ENCODE measurements around the gene TBX5. TPM values are rescaled to one million over a fixed set of nuclear protein-coding genes. Genes with fewer than 3 reads are reported as not detected.

TBX5 gene
- total and polyA plus RNA-seq, 2 experiments from 2014 or later = 0.21 TPM; not detected in 1

DNA sequence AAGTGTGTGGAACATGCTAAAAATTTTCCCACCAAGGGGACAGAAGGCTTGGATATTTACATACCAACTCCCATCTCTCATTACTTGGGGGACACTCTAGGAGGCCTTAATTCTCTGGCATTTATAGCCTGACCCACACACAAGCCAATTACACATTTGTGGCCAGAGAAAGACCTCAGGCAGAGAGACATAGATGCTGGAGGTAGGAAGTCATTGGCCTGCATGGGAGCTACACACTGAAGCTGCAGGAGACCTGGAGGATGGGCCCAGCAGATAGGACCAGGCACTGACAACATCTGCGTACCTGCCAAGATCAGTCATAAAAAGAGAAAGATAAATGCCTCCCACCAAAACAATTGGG, 61.7 kb downstream of the TBX5 start (continued):
- TF ChIP-seq CREB1 (CRISPR knock-in tag; IDR thresholded peaks at IDR 0.05; ENCODE audit: low read depth) (no peak), JUNB (IDR thresholded peaks at IDR 0.05; ENCODE audit: unreplicated experiment) (no peak), NANOG (IDR thresholded peaks at IDR 0.05; ENCODE audit: borderline replicate concordance) (no peak), STAT1 (IDR thresholded peaks at IDR 0.05; ENCODE audit: unreplicated experiment) (no peak)

DNA sequence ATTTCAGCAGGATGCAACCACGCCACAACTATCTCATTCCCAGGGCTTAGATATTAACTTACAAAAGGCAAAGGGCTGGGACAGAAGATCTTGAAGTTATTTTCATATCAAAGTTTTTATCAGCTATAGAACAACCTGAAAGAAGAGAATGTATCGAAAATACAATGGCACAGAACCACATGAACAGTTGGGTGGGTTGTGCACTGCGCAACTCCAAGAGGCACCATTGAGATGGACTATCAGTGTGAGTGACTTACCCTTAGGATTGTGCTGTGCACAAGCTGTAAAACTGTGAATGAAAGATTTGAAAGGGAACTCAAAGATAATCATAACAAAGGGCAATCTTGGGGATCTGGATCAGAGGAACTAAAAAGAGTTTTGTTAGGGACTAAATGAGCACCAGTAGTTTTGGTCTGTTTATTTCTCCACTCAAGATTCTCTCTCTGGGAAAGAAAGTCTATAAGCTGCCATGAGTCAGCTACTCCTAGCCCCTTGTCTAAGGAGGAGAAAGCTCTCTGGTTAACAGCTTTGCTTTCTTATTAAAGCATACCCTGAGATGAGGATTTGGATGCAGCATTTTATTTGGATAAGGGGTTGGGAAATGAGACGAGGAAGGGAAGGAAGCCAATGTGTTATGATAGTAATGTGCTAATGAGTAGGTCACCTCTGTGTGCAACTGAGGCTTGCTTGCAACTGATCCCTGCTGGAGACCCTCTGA, 62.2 kb downstream of the TBX5 start:
- H3K4me3 Mint-ChIP-seq = no peak overlapping the region
- Histone ChIP-seq H3K27me3 (ENCODE audit: insufficient read depth) (no peaks in the 10 kb centered on the region), H3K4me2 (no peak overlapping the region), H3K36me3 (ENCODE audit: insufficient read depth) (no peaks in the 10 kb centered on the region), H3K79me2 (replicated peaks; ENCODE audit: insufficient read depth) (no peaks in the 10 kb centered on the region), H3K9me2 (ENCODE audit: insufficient read depth) (peaks cover 18% of the 10 kb centered on the region), H4K20me1 (replicated peaks; ENCODE audit: insufficient read depth) (no peaks in the 10 kb centered on the region), H3K4me1 (ENCODE audit: insufficient read depth) (peaks cover 7% of the 10 kb centered on the region; the same call in 1 of the 2 replicates), H3F3A (replicated peaks; ENCODE audit: low read depth) (no peaks in the 10 kb centered on the region), H2AFZ (no peak overlapping the region), H3K27ac (ENCODE audit: low read depth) (no peak overlapping the region), H3K4me3 (no peak overlapping the region)
- no peaks in the 10 kb centered on the region; the same call in 2 of the 3 replicates for H3K36me3 Mint-ChIP-seq (ENCODE audit: low read depth)
- no peak for TF ChIP-seq ZNF114 (CRISPR knock-in tag; IDR thresholded peaks at IDR 0.05)
- no peak for TF ChIP-seq JUNB (IDR thresholded peaks at IDR 0.05; ENCODE audit: unreplicated experiment)
- TF ChIP-seq, protein P1, sequence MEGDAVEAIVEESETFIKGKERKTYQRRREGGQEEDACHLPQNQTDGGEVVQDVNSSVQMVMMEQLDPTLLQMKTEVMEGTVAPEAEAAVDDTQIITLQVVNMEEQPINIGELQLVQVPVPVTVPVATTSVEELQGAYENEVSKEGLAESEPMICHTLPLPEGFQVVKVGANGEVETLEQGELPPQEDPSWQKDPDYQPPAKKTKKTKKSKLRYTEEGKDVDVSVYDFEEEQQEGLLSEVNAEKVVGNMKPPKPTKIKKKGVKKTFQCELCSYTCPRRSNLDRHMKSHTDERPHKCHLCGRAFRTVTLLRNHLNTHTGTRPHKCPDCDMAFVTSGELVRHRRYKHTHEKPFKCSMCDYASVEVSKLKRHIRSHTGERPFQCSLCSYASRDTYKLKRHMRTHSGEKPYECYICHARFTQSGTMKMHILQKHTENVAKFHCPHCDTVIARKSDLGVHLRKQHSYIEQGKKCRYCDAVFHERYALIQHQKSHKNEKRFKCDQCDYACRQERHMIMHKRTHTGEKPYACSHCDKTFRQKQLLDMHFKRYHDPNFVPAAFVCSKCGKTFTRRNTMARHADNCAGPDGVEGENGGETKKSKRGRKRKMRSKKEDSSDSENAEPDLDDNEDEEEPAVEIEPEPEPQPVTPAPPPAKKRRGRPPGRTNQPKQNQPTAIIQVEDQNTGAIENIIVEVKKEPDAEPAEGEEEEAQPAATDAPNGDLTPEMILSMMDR (conservative IDR thresholded peaks at IDR 0.05; ENCODE audit: low read depth in 2 of 2) = no peak
- no peak for TF ChIP-seq POLR2AphosphoS5 (IDR thresholded peaks at IDR 0.05; ENCODE audit: low read depth)
- no peak for TF ChIP-seq NANOG (IDR thresholded peaks at IDR 0.05; ENCODE audit: borderline replicate concordance)
- no peak for TF ChIP-seq STAT1 (IDR thresholded peaks at IDR 0.05; ENCODE audit: unreplicated experiment)
- no peak for TF ChIP-seq ZNF331 (CRISPR knock-in tag; IDR thresholded peaks at IDR 0.05; ENCODE audit: low read depth)
- TF ChIP-seq, protein P2, sequence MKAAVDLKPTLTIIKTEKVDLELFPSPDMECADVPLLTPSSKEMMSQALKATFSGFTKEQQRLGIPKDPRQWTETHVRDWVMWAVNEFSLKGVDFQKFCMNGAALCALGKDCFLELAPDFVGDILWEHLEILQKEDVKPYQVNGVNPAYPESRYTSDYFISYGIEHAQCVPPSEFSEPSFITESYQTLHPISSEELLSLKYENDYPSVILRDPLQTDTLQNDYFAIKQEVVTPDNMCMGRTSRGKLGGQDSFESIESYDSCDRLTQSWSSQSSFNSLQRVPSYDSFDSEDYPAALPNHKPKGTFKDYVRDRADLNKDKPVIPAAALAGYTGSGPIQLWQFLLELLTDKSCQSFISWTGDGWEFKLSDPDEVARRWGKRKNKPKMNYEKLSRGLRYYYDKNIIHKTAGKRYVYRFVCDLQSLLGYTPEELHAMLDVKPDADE (IDR thresholded peaks at IDR 0.05) = no peak
- TF ChIP-seq EZH2phosphoT487 (IDR thresholded peaks at IDR 0.05; ENCODE audit: unreplicated experiment) = no peak
- TF ChIP-seq, protein P3, sequence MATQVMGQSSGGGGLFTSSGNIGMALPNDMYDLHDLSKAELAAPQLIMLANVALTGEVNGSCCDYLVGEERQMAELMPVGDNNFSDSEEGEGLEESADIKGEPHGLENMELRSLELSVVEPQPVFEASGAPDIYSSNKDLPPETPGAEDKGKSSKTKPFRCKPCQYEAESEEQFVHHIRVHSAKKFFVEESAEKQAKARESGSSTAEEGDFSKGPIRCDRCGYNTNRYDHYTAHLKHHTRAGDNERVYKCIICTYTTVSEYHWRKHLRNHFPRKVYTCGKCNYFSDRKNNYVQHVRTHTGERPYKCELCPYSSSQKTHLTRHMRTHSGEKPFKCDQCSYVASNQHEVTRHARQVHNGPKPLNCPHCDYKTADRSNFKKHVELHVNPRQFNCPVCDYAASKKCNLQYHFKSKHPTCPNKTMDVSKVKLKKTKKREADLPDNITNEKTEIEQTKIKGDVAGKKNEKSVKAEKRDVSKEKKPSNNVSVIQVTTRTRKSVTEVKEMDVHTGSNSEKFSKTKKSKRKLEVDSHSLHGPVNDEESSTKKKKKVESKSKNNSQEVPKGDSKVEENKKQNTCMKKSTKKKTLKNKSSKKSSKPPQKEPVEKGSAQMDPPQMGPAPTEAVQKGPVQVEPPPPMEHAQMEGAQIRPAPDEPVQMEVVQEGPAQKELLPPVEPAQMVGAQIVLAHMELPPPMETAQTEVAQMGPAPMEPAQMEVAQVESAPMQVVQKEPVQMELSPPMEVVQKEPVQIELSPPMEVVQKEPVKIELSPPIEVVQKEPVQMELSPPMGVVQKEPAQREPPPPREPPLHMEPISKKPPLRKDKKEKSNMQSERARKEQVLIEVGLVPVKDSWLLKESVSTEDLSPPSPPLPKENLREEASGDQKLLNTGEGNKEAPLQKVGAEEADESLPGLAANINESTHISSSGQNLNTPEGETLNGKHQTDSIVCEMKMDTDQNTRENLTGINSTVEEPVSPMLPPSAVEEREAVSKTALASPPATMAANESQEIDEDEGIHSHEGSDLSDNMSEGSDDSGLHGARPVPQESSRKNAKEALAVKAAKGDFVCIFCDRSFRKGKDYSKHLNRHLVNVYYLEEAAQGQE (IDR thresholded peaks at IDR 0.05; ENCODE audit: unreplicated experiment) = no peak
- no peak for ATAC-seq
- H3K9me3 Mint-ChIP-seq = no peaks in the 10 kb centered on the region
- H3K27me3 Mint-ChIP-seq (ENCODE audit: insufficient read depth, low read depth, poor library complexity) = peaks cover 4% of the 10 kb centered on the region
- no peak overlapping the region for H3K27ac Mint-ChIP-seq
- peaks cover 8% of the 10 kb centered on the region; the same call in 2 of the 3 replicates for H3K4me1 Mint-ChIP-seq
- no peak for DNase-seq (ENCODE audit: low spot score)
